HG03039 (cell line): ENCODE results near the gene CCSER1.
A peak's percentile ranks its signal among the peaks of the same experiment; 100 is the strongest.

Source experiments
- ATAC-seq: cut with Tn5 transposase; IDR thresholded peaks from one replicate; pipeline ENCODE4 v1.9.1; 2021; ENCODE audit warnings: mild to moderate bottlenecking, moderate library complexity; ENCODE audit not compliant: unreplicated experiment

CCSER1 gene

GRCh38 chr4:90127706-90128345 is 632 bp downstream of the CCSER1 start:
- peak; percentile 19 for ATAC-seq

DNA sequence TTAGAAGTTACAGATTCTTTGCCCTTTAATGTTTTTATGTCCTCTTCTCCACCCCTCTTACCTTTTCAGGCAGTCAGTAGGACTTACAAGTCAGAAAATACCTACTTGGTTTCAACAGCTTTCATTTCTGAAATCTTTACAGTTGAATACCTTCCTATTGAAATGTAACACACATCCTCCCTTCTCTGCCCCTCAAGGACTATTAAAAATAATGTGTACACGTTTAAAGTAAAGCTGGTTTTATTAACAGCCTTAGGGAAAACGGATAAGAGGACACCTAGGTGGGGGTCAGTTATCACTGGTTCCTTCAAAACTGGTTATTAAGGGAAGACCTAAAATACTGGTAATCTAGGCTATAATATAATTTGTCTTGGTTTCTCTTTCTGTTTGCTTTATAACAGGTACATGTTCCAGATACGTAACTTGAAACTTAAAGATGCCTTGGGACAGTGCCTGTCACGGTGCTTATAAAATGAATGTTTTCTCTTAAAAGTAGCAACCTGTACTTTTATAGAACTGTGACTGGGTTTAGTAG is 1.8 kb downstream of the CCSER1 start:
- no peak for ATAC-seq

DNA sequence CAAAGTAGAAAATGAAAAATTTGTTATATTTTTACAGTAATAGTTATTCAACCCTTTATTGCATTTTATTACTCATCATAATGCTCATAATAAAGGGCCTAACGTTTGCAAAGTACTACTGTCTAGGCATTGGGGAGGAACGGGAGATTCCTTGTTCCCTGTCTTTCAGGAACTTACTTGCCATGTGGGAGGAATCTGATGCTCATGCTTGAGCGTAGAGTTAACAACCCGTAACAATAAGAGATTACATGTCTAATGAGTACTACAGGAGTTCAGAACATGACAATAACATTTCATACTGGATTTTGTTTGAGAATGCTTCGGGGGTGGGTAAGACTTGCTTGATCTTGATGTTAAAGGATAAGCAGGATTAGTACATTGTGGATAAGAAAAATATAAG is 2.9 kb downstream of the CCSER1 start:
- no peak for ATAC-seq

GRCh38 chr4:90137555-90137954 is 10.4 kb downstream of the CCSER1 start:
- ATAC-seq = no peak

DNA sequence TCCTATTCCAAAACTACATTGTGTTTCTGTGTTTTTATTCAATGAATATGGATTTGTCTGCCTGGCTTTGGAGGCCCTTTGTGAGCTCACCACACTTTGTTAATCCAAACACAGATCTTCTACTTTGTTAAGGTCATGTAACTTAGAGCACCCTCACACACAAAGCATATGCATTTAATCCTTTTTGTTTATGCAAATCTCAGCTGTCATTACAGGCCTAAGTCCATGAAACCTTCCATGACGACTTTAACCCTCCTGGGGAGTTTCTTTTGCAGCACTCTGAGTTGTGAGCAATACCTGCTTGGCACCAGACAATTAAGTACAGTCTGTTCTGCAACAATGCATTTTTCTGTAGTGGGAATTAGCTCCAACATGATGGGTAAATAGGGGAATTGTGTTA is 14.9 kb downstream of the CCSER1 start:
- no peak for ATAC-seq

GRCh38 chr4:90145319-90145718 is 18.1 kb downstream of the CCSER1 start:
- no peak for ATAC-seq

- ATAC-seq = no peak
These were observed 19.1 kb downstream of the CCSER1 start for GRCh38 chr4:90146306-90146705.

DNA sequence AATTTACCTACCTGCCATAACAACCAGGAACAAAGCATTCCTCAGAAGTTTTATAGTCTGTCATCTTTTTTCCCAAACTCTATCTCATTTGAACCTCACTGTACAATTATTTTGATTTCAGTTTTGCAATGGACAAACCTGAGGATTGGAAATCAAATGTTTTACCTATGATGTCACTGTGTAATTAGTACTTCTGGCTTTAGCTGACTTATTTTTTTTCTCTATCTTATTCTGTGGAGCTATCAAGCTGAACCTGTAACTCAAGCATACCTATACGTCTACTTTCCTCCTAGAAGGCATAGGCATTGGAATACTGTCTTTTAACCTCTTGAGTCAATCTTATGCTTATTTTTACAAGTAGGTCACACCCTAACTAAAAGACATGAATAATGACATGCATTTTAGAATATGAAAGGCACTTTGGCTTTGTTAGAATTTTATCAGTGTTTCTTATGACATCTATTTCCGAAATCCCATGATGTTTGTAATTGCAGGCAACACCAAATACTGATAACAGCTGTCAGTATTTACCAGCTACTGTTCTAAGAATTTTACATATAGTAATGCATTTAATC is 21.5 kb downstream of the CCSER1 start:
- ATAC-seq = no peak

DNA sequence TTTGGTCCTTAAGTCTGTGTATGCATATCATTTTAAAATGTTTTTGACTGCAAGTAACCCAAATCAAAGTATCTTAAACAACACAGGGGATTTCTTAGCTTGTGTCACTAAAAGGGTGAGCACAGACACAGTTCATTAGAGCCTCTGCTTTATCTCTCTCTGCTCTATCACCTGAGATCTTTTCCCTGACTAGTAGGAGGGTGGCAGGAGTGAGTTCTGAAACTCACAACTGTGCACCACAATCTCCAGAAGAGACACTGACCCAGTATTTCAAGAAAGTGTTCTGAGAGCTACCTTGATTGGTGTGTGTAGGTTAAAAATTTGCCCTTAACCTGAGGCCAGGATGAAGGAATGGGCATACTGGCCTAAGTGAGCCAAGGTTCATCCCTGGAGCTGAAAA is 24.8 kb downstream of the CCSER1 start:
- ATAC-seq = no peak

DNA sequence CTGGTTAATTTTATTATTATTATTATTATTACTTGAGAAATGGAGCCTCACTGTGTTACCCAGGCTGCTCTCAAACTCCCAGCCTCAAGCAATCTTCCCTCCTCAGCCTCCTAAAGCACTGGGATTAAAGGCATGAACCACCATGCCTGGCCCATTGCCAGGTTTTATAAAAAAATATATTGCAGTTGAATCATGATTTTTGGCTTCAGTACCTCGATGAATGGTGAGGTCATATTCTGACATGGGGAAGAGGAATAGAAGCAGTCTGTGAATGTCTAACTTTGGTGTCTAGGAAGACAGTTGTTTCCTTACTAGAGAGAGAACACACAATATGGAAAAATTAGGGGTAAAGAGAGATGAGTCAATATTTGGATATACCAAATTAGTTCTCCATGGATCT is 32.0 kb downstream of the CCSER1 start:
- no peak for ATAC-seq

- no peak for ATAC-seq
These were observed 32.9 kb downstream of the CCSER1 start for GRCh38 chr4:90160044-90160443.

DNA sequence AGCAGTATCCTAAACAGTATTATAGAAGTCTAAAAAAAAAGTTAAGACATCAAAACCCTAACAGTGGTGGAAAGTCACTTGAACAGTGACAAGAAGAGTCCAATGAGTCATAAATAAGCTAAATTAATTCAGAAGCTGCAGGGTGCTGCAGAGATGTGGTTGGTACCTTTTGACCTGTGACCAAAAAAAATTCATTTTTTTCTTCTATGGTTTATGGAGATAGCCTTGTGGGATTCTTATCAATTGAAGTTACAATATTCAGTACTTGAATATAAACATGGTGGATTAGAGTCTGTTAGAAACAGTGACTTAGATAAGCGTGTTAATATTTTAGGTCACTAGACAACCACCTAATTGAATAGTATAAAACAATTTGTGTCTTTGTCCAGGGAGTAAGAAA is 35.4 kb downstream of the CCSER1 start:
- no peak for ATAC-seq

- ATAC-seq = no peak
These were observed 36.7 kb downstream of the CCSER1 start for GRCh38 chr4:90163872-90164271.

GRCh38 chr4:90165883-90166282 is 38.7 kb downstream of the CCSER1 start:
- ATAC-seq = peak; percentile 92

DNA sequence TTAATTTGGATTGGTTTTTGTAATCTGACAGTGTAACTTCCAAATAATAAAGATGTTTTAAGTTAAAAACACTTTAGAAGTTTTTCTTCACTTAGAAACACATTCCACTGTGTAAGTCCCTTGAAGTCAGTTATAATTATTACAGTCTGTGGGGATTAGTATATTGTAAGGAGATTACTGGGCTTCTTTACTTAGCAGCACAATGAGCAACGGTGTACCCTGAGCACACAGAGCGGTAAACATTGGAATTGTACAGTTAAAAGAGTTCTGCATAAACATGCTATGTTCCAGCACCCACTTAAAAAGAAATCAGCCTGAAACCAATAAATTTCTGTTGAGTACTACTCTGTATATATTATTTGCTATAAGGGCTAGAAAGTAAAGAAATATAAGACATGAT is 44.3 kb downstream of the CCSER1 start:
- no peak for ATAC-seq

DNA sequence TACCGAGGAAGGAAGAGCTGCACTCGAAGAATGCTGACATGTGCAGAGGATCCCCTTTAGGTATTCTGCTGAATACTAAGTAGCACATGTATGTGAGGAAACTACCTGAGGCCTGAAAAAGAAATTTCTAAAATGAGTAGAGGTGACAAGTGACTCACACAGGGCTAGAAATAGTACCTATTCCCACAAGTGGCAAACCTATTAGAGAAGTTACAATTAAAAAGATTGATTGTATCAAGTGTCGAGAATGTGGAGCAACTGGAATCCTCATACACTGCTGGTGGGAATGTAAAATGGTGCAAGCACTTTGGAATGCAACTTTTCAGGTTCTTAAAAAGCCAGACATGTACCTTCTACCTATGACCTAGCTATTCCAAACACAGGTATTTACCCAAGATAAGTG is 47.4 kb downstream of the CCSER1 start:
- no peak for ATAC-seq

DNA sequence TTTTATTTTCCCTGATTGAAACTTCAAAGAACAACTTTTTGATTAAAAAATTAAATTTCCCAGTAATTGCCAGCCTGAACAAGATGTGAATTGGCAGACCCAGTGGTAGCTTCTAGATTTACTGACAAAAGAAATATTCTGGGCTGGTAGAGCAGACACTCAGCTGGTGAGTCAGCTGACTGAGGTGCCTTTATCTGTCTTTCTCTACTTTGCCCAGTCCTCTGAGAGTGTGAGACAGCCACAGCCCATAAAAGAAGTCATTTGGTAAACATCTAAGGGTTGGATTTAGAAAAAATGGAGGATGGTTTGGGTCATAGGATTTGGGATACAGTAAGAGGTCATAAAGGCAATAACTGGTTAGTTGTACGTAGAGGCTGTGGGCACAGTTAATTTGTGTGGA is 54.5 kb downstream of the CCSER1 start:
- no peak for ATAC-seq

DNA sequence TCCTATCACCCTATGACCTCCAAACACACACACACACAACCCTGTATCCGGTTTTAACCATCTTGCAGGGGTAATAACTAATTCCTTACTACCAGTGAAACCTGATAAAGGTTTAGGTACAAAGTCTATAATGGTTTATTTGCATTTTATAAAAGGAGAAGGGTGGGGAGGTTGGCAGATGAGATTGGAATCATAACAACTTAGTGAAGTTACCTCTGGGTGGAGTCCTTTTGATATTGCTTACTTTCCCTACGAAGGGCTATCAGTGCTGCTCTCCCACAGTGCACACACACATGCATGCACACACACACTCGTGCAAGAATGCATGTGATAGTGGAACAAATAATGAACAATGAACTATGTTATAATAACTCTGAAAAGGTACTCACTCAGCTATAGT is 56.1 kb downstream of the CCSER1 start:
- no peak for ATAC-seq

DNA sequence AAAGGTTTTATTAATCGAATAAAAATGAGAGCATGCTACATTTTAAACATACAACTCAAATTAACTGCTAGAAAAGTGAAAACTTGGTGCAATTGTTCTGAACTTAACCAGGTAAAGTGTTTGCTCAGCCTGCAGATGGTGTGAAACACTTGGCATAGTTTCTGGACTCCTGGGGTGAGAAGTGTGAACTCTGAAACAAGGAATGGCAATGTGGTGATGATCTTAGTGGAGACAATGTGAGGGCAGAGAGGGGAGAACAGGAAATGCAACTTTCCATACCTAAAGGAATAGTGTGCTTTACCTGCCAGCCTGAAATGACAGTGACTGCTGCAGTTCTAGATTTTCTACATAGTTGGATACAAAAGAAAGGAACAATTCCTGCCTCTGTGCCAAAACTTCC is 57.4 kb downstream of the CCSER1 start:
- no peak for ATAC-seq

GRCh38 chr4:90185416-90185815 is 58.2 kb downstream of the CCSER1 start:
- no peak for ATAC-seq

DNA sequence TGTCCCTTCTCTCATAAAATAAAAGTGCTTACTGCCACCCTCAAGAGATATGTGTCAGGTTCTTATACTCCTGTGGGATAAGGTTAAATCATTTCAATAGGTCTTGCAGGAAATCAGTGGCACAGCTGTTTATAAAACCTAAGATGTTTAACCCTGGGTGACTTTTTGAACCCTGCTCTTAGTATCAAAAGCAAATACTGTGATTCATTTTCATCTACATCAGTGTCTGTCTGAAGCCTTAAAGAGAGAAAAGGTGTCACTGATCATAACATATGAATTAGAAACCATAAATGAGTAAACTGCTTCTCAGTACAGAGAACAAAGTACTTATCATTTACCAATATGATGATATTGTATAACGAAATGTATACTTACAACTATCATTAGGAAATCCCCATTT is 59.0 kb downstream of the CCSER1 start:
- no peak for ATAC-seq

GRCh38 chr4:90187148-90187884 is 60.1 kb downstream of the CCSER1 start:
- no peak for ATAC-seq
